HS-5 (cell line): ENCODE results near the gene PCDHGC5.

Experiments
- DNase-seq: peaks from one replicate; pipeline ENCODE4 v3.0.0-alpha.2; 2012; ENCODE audit warnings: low read depth

The PCDHGC5 gene

GRCh38 chr5:141533897-141534296, 45.0 kb downstream of the PCDHGC5 start:
- DNase-seq, result no peak

DNA sequence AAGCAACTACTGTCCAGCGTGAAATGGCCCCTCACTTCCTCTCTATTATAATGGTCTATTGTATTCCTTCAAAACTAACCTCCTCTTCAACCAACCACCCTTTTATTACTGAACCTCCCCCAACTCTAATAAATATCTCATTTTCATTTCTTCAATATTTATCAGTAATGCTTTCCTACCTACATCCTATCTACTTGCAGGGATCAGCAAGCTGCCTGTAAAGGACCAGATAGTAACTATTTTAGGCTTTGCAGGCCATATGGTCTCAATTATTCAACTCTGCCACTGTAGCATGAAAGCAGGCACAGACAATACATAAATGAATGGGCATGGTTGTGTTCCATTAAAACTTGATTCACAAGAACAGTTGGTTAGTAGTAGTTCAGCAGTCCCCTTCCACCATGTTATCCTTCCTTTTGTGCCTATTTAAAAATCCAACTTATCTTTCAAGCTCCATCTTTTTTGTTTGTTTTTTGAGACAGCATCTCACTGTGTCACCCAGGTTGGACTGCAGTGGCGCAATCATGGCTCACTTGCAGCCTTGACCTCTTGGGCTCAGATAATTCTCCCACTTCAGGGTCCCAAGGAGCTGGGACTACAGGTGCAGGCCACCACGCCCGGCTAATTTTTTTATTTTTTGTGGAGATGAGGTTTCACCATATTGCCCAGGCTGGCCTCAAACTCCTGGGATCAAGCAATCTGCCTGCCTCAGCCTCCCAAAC, 45.8 kb downstream of the PCDHGC5 start:
- no peak for DNase-seq
